HL-60 (cell line): Measurements from ENCODE around the gene FTH1.

Source experiments
- DNase-seq, 2 experiments: peaks; one replicate each; pipeline ENCODE4 v3.0.0-alpha.2; 2010 to 2020; ENCODE audit warnings: low read depth in 1 of 2, low spot score in 1 of 2
- H3K27ac ChIP-seq: fragments of 250-450 bp; sonication (Bioruptor Pico); replicated peaks from 2 replicates; pipeline ENCODE4 v1.5.1; 2020; ENCODE audit warnings: mild to moderate bottlenecking, moderate library complexity
- H3K27me3 ChIP-seq: fragments of 250-450 bp; sonication (Bioruptor Pico); 2 replicates; pipeline ENCODE4 v1.5.1; 2021; ENCODE audit warnings: mild to moderate bottlenecking, moderate library complexity; ENCODE audit not compliant: insufficient read depth, poor library complexity, severe bottlenecking
- H3K4me3 ChIP-seq: replicated peaks from 2 replicates; pipeline ENCODE4 v1.5.1; 2011; ENCODE audit warnings: mild to moderate bottlenecking, control low read depth, low read length; ENCODE audit not compliant: insufficient read depth
- GABPA ChIP-seq: IDR thresholded peaks from 2 replicates; pipeline ENCODE4 v1.6.1; 2012; ENCODE audit warnings: low read depth
- POLR2AphosphoS5 ChIP-seq: IDR thresholded peaks from 2 replicates; pipeline ENCODE4 v1.6.1; 2012; ENCODE audit warnings: low read depth
- SPI1 ChIP-seq: IDR thresholded peaks from 2 replicates; pipeline ENCODE4 v1.6.1; 2012; ENCODE audit warnings: low read depth, mild to moderate bottlenecking, borderline replicate concordance
- long read RNA-seq: library from polyadenylated mRNA; unstranded; transcript quantifications from one replicate; pipeline ENCODE4 v2.0.0, GENCODE V29; 2020
- TF ChIP-seq, protein P1 (sequence below): IDR thresholded peaks from 2 replicates; pipeline ENCODE4 v1.6.1; 2012; ENCODE audit warnings: low read depth; ENCODE audit not compliant: insufficient replicate concordance
- TF ChIP-seq, protein P2 (sequence below): IDR thresholded peaks from one replicate; pipeline ENCODE4 v1.5.1; 2011; ENCODE audit warnings: low read length, control low read depth, inconsistent platforms; ENCODE audit not compliant: insufficient read depth

Gene FTH1
- long read RNA-seq, transcript FTH1-201 (4 exons, 1,229 nt) = major isoform, 709 of 717 reads
- long read RNA-seq, partial matches to known transcripts = 0 of 717 reads
- long read RNA-seq, other reads (novel, unspliced or antisense) = 2 of 717 reads

DNA sequence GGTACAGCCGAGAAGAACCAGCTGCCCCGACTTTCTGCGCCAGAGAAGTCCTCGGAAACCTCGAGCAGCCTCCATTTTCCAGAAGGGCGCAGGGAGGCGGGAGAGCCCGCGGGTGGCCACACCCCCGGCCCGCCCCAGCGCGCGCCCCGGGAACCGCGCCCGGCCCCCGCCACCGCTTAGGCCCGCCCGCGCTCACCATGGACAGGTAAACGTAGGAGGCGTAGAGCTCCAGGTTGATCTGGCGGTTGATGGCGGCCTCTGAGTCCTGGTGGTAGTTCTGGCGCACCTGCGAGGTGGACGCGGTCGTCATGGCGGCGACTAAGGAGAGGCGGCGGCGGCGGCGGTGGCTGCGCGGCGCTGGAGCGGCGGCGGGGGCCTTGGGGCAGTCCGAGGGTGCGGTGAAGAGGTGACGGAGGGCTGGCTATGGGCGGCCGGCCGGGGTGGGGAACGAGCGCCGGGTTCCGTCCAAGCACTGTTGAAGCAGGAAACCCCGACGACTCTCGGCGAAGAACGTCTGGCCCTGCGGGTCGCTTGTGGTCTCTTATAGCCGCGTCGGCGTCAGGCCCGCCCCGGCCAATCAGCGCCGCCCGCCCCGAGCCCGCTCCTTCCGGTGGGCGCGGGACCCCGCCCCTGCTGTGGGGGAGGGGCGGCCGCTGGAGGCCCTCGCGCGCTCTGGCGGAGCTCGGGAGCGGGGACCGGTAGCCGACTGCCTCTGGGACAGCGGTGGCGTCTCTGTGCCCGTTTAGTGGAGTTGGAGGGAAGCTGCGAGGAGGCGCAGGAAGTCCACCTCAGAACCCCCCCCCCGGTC is at the start of gene FTH1:
Gene FTH1 (minus strand): TSS at position 519 of the 808 bp plus-strand sequence. CDS start 209 bp downstream, at position 310.
- peak within 1 kb of the TSS; percentile 58 for H3K4me3 ChIP-seq
- DNase-seq = peak; percentile 73 to 79
- H3K27me3 ChIP-seq = no peaks in the 10 kb centered on the region
- peak within 1 kb of the TSS; percentile 67 for H3K27ac ChIP-seq
- no peak for TF ChIP-seq GABPA
- peak; percentile 95 for TF ChIP-seq POLR2AphosphoS5
- TF ChIP-seq, protein P1, sequence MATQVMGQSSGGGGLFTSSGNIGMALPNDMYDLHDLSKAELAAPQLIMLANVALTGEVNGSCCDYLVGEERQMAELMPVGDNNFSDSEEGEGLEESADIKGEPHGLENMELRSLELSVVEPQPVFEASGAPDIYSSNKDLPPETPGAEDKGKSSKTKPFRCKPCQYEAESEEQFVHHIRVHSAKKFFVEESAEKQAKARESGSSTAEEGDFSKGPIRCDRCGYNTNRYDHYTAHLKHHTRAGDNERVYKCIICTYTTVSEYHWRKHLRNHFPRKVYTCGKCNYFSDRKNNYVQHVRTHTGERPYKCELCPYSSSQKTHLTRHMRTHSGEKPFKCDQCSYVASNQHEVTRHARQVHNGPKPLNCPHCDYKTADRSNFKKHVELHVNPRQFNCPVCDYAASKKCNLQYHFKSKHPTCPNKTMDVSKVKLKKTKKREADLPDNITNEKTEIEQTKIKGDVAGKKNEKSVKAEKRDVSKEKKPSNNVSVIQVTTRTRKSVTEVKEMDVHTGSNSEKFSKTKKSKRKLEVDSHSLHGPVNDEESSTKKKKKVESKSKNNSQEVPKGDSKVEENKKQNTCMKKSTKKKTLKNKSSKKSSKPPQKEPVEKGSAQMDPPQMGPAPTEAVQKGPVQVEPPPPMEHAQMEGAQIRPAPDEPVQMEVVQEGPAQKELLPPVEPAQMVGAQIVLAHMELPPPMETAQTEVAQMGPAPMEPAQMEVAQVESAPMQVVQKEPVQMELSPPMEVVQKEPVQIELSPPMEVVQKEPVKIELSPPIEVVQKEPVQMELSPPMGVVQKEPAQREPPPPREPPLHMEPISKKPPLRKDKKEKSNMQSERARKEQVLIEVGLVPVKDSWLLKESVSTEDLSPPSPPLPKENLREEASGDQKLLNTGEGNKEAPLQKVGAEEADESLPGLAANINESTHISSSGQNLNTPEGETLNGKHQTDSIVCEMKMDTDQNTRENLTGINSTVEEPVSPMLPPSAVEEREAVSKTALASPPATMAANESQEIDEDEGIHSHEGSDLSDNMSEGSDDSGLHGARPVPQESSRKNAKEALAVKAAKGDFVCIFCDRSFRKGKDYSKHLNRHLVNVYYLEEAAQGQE = peak; percentile 30
- TF ChIP-seq SPI1 = no peak

DNA sequence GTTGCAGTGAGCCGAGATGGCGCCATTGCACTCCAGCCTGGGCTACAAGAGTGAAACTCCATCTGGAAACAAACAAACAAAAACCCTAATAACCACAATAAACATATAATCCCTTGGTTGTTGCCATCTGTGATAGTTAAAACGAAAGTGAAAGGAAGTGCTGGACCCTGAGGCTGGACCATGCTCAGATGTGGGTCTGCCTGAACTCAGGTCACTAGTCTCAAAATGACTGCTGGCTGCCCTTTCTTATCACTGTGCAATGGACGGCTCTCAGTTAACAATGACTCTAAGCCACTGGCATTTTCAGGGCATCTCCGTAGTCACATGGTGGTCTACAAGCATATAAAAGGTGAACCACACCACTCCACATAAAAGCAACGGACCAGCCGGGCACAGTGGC is 48.2 kb upstream of the FTH1 start:
- Histone ChIP-seq H3K27ac (no peak overlapping the region), H3K27me3 (no peaks in the 10 kb centered on the region), H3K4me3 (no peak overlapping the region)
- TF ChIP-seq, protein P1 = no peak
- no peak for TF ChIP-seq GABPA
- TF ChIP-seq, protein P2, sequence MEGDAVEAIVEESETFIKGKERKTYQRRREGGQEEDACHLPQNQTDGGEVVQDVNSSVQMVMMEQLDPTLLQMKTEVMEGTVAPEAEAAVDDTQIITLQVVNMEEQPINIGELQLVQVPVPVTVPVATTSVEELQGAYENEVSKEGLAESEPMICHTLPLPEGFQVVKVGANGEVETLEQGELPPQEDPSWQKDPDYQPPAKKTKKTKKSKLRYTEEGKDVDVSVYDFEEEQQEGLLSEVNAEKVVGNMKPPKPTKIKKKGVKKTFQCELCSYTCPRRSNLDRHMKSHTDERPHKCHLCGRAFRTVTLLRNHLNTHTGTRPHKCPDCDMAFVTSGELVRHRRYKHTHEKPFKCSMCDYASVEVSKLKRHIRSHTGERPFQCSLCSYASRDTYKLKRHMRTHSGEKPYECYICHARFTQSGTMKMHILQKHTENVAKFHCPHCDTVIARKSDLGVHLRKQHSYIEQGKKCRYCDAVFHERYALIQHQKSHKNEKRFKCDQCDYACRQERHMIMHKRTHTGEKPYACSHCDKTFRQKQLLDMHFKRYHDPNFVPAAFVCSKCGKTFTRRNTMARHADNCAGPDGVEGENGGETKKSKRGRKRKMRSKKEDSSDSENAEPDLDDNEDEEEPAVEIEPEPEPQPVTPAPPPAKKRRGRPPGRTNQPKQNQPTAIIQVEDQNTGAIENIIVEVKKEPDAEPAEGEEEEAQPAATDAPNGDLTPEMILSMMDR = no peak
- no peak for DNase-seq

DNA sequence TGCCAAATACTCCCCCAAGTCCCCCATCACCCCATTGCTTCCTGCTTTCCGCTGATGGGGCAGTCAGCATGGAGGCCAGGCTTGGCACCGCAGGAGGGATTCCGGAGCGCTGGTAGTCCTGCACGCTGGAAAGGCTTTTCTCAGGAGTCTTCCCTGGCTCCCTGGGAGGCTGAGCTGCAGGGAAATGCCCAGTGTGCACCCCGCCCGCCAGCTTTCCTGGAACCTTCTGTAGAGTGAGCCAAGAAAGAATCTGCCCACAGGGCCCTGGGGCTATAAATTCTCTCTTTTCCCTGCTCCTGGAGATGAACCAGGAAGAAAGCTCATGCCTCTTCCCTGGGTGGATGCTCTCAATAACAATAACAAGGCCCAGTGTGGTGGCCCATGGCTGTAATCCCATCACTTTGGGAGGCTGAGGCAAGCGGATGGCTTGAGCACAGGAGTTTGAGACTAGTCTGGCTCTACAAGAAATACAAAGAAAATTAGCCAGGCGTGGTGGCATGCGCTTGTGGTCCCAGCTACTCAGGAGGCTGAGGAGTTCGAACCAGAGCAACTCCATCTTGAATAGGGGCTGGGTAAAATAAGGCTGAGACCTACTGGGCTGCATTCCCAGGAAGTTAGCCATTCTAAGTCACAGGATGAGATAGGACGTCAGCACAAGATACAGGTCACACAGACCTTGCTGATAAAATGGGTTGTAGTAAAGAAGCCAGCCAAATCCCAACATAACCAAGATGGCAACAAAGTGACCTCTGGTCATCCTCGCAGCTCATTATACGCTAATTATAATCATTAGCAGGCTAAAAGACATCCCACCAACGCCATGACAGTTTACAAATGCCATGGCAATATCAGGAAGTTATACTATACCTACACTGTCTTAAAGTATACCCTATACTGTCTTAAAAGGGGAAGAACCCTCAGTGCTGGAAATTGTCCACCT is 46.4 kb upstream of the FTH1 start:
- DNase-seq = no peak
- TF ChIP-seq POLR2AphosphoS5 (no peak), SPI1 (no peak), GABPA (no peak)
- TF ChIP-seq, protein P1 = no peak
- TF ChIP-seq, protein P2 = no peak
- Histone ChIP-seq H3K27me3 (no peaks in the 10 kb centered on the region), H3K27ac (no peak overlapping the region), H3K4me3 (no peak overlapping the region)
